ENCODE results near the gene NDRG2.

NDRG2 gene

GRCh38 chr14:21016413-21017190 lies 8.3 kb downstream of the NDRG2 start:
- Histone ChIP-seq H3K36me3 (ENCODE audit: control insufficient read depth in 2 of 2, insufficient read depth in 1 of 2, low read length in 2 of 2) (peaks cover 0 to 43% of the 10 kb centered on the region in 2 experiments; a peak in 2 of 3 replicates), H3K9me3 (ENCODE audit: control insufficient read depth, insufficient read depth, low read depth, low read length) (no peaks in the 10 kb centered on the region), H3K27ac (ENCODE audit: extremely low read depth, low read depth, low read length) (0 out of 2 replicates have a peak overlapping the region, but pooled peaks have one; percentile 9), H3K4me3 (ENCODE audit: low read depth, low read length) (no peak overlapping the region), H3K4me1 (ENCODE audit: control insufficient read depth, insufficient read depth, low read length) (no peaks in the 10 kb centered on the region)
- ChIA-PET CTCF (interaction anchor here (0.6 to 7.4 kb wide), 13 partner anchors 11 to 99 kb away, joined by 3 to 206 read pairs (median 35); partner anchors contain the start of genes RNASE7, SLC39A2 and TPPP2), POLR2A (interaction anchor here (0.6 to 2.5 kb wide), 2 partner anchors 55 to 76 kb away, joined by 3 to 19 read pairs; no protein-coding TSS in a partner anchor)
- TF ChIP-seq ZXDB (tag by site-specific recombination; IDR thresholded peaks at IDR 0.05) (no peak), BCL11B (tag by site-specific recombination; IDR thresholded peaks at IDR 0.05; ENCODE audit: low read depth) (no peak), ZSCAN16 (tag by site-specific recombination; IDR thresholded peaks at IDR 0.05) (no peak), ZNF174 (tag by site-specific recombination; IDR thresholded peaks at IDR 0.05) (no peak), PRDM1 (tag by site-specific recombination; IDR thresholded peaks at IDR 0.05) (no peak), PRDM4 (tag by site-specific recombination; IDR thresholded peaks at IDR 0.05) (no peak), ZNF112 (tag by site-specific recombination; IDR thresholded peaks at IDR 0.05) (no peak), REPIN1 (tag by site-specific recombination; IDR thresholded peaks at IDR 0.05; ENCODE audit: low read depth) (no peak), ZNF621 (tag by site-specific recombination; IDR thresholded peaks at IDR 0.05) (no peak), ZBTB17 (tag by site-specific recombination; IDR thresholded peaks at IDR 0.05) (no peak), ZNF24 (tag by site-specific recombination; IDR thresholded peaks at IDR 0.05) (no peak), ZNF514 (tag by site-specific recombination; IDR thresholded peaks at IDR 0.05) (no peak), ZNF670 (tag by site-specific recombination; IDR thresholded peaks at IDR 0.05; ENCODE audit: low read depth) (no peak), ZFP69B (tag by site-specific recombination; IDR thresholded peaks at IDR 0.05) (no peak)
- TF ChIP-seq, protein P1, sequence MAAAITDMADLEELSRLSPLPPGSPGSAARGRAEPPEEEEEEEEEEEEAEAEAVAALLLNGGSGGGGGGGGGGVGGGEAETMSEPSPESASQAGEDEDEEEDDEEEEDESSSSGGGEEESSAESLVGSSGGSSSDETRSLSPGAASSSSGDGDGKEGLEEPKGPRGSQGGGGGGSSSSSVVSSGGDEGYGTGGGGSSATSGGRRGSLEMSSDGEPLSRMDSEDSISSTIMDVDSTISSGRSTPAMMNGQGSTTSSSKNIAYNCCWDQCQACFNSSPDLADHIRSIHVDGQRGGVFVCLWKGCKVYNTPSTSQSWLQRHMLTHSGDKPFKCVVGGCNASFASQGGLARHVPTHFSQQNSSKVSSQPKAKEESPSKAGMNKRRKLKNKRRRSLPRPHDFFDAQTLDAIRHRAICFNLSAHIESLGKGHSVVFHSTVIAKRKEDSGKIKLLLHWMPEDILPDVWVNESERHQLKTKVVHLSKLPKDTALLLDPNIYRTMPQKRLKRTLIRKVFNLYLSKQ (tag by site-specific recombination; IDR thresholded peaks at IDR 0.05; ENCODE audit: borderline replicate concordance) = no peak

DNA sequence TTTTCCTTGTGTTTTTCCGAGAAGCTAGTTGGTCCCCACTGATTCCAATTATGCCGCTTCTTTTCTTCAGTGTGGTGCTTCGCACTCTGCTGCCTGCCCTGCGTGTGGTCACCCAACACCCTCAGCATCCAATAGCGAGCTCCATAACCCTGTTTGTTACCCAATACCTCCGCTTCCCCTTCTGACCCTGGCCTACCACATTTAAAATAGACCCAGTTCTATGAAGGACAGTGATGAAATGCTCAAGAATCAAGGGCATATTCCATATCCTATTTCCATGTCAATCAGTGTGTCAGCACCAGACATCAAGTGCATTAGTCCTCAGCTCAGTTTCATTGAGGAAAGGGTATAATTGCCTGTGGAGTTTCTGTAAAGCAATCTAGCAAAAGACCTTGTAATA lies 9.5 kb downstream of the NDRG2 start:
- CTCF ChIA-PET = interaction anchor here (0.6 to 7.4 kb wide), 43 partner anchors 10 to 1856 kb away, joined by 3 to 206 read pairs (median 6); partner anchors contain the start of genes ARHGEF40, LRP10, RNASE7 and SLC39A2
- Histone ChIP-seq H3K27ac (ENCODE audit: extremely low read depth, low read depth, low read length) (no peak overlapping the region), H3K9me3 (ENCODE audit: control insufficient read depth, insufficient read depth, low read depth, low read length) (no peaks in the 10 kb centered on the region), H3K36me3 (ENCODE audit: control insufficient read depth in 2 of 2, insufficient read depth in 1 of 2, low read length in 2 of 2) (peaks cover 0 to 30% of the 10 kb centered on the region in 2 experiments; a peak in 2 of 3 replicates), H3K4me3 (ENCODE audit: low read depth, low read length) (no peak overlapping the region), H3K4me1 (ENCODE audit: control insufficient read depth, insufficient read depth, low read length) (no peaks in the 10 kb centered on the region)
- POLR2A ChIA-PET = interaction anchor here (0.5 to 2.5 kb wide), 12 partner anchors 9 to 88 kb away, joined by 3 to 19 read pairs (median 4); partner anchors contain the start of gene NDRG2
- TF ChIP-seq ZBTB10 (tag by site-specific recombination; IDR thresholded peaks at IDR 0.05) (no peak), ZSCAN16 (tag by site-specific recombination; IDR thresholded peaks at IDR 0.05) (no peak), ZNF529 (tag by site-specific recombination; IDR thresholded peaks at IDR 0.05; ENCODE audit: insufficient replicate concordance) (no peak), ZFP3 (tag by site-specific recombination; IDR thresholded peaks at IDR 0.05; ENCODE audit: low read depth) (no peak), ZNF366 (tag by site-specific recombination; conservative IDR thresholded peaks at IDR 0.05) (no peak), ZNF423 (tag by site-specific recombination; IDR thresholded peaks at IDR 0.05) (no peak), REST (tag by site-specific recombination; IDR thresholded peaks at IDR 0.05) (no peak), ZNF174 (tag by site-specific recombination; IDR thresholded peaks at IDR 0.05) (no peak)
- TF ChIP-seq, protein P2, sequence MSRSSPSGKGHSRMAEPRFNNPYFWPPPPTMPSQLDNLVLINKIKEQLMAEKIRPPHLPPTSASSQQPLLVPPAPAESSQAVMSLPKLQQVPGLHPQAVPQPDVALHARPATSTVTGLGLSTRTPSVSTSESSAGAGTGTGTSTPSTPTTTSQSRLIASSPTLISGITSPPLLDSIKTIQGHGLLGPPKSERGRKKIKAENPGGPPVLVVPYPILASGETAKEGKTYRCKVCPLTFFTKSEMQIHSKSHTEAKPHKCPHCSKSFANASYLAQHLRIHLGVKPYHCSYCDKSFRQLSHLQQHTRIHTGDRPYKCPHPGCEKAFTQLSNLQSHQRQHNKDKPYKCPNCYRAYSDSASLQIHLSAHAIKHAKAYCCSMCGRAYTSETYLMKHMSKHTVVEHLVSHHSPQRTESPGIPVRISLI (tag by site-specific recombination; IDR thresholded peaks at IDR 0.05) = no peak
